A673 (cell line): ENCODE measurements around the gene ARRDC2.

ENCODE experiments used
- CTCF ChIP-seq: fragments of 300-800, 200-600 bp; sonication (generic); conservative IDR thresholded peaks from 2 replicates; pipeline ENCODE4 v1.5.1; 2017; ENCODE audit warnings: low read depth, mild to moderate bottlenecking, antibody characterized with exemption, low read length, moderate library complexity, mixed read lengths
- EZH2 ChIP-seq: fragments of 200-600 bp; sonication (generic); IDR thresholded peaks from 2 replicates; pipeline ENCODE4 v1.6.1; 2017; ENCODE audit warnings: borderline replicate concordance, low read depth, mild to moderate bottlenecking, mixed read lengths, antibody characterized with exemption, low read length; ENCODE audit not compliant: poor library complexity, severe bottlenecking

GRCh38 chr19:18007044-18007916 is 690 bp upstream of the ARRDC2 start:
- peak; percentile 99 for TF ChIP-seq CTCF
- no peak for TF ChIP-seq EZH2
